ENCODE data around the gene NPW. TPM values are rescaled to one million over a fixed set of nuclear protein-coding genes. Genes with fewer than 3 reads are reported as not detected.

The NPW gene
- total RNA-seq, 3 donors from 2014 or later: not detected

DNA sequence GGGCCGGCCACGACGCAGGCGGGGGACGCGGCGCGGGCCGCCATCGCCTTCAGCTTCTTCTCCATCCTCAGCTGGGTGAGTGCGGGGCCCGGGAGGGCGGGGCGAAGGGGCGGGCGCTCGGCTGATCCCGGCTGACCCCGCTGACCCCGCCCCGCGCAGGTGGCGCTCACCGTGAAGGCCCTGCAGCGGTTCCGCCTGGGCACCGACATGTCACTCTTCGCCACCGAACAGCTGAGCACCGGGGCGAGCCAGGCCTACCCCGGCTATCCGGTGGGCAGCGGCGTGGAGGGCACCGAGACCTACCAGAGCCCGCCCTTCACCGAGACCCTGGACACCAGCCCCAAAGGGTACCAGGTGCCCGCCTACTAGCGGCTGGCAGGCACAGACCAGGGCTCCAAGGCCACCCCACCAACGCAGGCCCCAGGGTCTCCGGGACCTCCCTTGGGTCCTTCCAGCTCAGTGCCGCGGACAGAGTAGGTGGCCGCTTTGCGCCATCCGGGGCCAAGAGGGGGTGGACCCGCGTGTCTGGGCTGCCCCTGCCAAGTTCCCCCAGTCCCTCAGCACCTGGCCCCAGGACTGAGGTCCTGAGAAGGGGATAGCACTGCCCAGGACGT is 26.8 kb upstream of the NPW start:
- intact Hi-C loops (cut with DNase I; ENCODE audit: low total_unique reads): no loop called here
- Histone ChIP-seq H3K36me3 (no peaks in the 10 kb centered on the region), H3K9me3 (no peaks in the 10 kb centered on the region), H3K27ac (peak overlapping the region; percentile 15 to 31), H3K4me3 (peak overlapping the region in 2 of 3 donors; percentile 48 to 67), H3K27me3 (peaks cover 5 to 25% of the 10 kb centered on the region in 2 donors), H3K4me1 (peaks cover 0 to 15% of the 10 kb centered on the region in 2 donors)
- TF ChIP-seq POLR2AphosphoS5 (IDR thresholded peaks at IDR 0.05): no peak
- no peak for TF ChIP-seq POLR2A (IDR thresholded peaks at IDR 0.05)
- TF ChIP-seq, protein P1, sequence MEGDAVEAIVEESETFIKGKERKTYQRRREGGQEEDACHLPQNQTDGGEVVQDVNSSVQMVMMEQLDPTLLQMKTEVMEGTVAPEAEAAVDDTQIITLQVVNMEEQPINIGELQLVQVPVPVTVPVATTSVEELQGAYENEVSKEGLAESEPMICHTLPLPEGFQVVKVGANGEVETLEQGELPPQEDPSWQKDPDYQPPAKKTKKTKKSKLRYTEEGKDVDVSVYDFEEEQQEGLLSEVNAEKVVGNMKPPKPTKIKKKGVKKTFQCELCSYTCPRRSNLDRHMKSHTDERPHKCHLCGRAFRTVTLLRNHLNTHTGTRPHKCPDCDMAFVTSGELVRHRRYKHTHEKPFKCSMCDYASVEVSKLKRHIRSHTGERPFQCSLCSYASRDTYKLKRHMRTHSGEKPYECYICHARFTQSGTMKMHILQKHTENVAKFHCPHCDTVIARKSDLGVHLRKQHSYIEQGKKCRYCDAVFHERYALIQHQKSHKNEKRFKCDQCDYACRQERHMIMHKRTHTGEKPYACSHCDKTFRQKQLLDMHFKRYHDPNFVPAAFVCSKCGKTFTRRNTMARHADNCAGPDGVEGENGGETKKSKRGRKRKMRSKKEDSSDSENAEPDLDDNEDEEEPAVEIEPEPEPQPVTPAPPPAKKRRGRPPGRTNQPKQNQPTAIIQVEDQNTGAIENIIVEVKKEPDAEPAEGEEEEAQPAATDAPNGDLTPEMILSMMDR (IDR thresholded peaks at IDR 0.05): no peak
- no peak for DNase-seq (ENCODE audit: low spot score in 2 of 2)

- no peaks in the 10 kb centered on the region for H3K9me3 ChIP-seq
- no peak for DNase-seq (ENCODE audit: low spot score in 2 of 2)
- no peak overlapping the region for H3K27ac ChIP-seq
- H3K36me3 ChIP-seq: no peaks in the 10 kb centered on the region
- H3K4me1 ChIP-seq: peaks cover 0 to 15% of the 10 kb centered on the region in 2 donors
- no peak for TF ChIP-seq POLR2AphosphoS5 (IDR thresholded peaks at IDR 0.05)
- TF ChIP-seq, protein P1 (IDR thresholded peaks at IDR 0.05): no peak
- TF ChIP-seq POLR2A (IDR thresholded peaks at IDR 0.05): no peak
- H3K27me3 ChIP-seq: peaks cover 5 to 21% of the 10 kb centered on the region in 2 donors
- no peak overlapping the region for H3K4me3 ChIP-seq
- intact Hi-C loops (cut with DNase I; ENCODE audit: low total_unique reads): no loop called here
Measured at GRCh38 chr16:1993731-1994131, 25.9 kb upstream of the NPW start.

DNA sequence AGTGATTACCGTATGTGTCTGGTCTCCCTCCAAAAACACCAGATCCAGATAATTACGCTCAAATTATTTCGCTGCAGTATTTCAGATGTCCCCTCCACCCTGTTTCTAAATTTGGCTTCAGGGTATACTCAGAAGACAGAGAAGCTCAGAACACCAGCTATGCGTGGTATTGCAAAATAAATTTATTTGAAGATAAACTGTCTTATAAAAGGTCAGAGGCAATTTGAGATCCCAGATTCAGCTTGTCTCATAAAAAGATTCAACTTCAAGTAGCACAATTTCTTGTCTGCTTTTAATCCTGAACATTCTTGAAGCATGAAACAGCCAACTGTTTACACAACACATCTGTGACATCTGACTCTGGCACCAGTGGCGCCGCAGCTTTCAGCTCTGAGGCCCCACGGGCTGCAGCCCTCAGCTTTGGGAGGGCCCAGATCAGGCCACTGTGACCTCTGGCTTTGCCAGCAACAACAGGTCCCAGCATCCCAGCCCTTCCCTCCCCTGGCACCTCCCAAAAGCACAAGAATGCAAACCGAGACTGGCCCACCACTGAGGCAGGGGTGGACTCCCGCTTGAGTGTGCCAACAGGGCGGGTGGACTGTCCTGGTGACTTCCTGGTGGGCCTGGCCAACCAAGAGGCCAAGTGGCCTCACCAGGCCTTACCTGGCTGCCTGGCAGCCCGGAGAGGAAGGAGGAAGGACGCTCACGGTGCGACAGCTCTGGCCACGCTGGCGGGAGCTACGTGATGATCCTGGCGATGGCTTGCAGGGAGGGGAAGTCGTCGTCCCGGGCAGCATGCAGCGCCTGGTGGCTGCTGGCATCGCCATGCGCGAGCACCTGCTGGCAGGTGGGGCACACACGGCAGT is 21.9 kb upstream of the NPW start:
- H3K4me3 ChIP-seq: no peak overlapping the region
- H3K9me3 ChIP-seq: no peaks in the 10 kb centered on the region
- H3K4me1 ChIP-seq: no peaks in the 10 kb centered on the region
- H3K27ac ChIP-seq: peak overlapping the region in 1 of 2 donors; percentile 12
- no peak for DNase-seq (ENCODE audit: low spot score in 2 of 2)
- intact Hi-C loops (cut with DNase I; ENCODE audit: low total_unique reads): no loop called here
- TF ChIP-seq, protein P1 (IDR thresholded peaks at IDR 0.05): no peak
- TF ChIP-seq POLR2AphosphoS5 (IDR thresholded peaks at IDR 0.05) (no peak), POLR2A (IDR thresholded peaks at IDR 0.05) (no peak)
- no peaks in the 10 kb centered on the region for H3K27me3 ChIP-seq
- peaks cover 12% of the 10 kb centered on the region for H3K36me3 ChIP-seq

DNA sequence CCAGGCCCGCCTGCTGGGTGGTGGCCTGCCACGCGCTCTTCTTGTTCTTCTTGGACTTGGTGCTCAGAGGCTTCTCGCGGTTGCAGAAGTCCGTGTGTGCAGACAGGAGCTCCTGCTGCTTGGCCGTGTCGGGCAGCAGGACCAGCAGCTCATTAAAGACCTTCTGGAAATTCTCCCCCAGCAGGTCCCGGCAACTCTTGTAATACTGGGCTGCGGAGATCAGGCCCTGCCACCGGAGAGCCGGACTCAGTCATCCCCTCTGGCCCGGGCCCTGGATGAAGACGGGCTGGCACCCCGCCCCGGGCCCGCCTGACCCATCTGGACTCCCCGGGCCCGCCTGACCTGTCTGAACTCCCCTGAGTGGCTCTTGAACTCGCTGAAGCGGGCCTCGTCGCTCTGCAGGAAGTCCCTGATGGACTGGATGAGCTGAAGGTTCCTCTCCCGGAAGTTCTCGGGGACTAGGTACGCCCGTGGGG is 21.2 kb upstream of the NPW start:
- Histone ChIP-seq H3K4me3 (no peak overlapping the region), H3K9me3 (no peaks in the 10 kb centered on the region), H3K36me3 (peaks cover 12% of the 10 kb centered on the region), H3K4me1 (no peaks in the 10 kb centered on the region), H3K27me3 (no peaks in the 10 kb centered on the region), H3K27ac (peak overlapping the region in 1 of 2 donors; percentile 12)
- intact Hi-C loops (cut with DNase I; ENCODE audit: low total_unique reads): no loop called here
- DNase-seq (ENCODE audit: low spot score in 2 of 2): no peak
- TF ChIP-seq POLR2AphosphoS5 (IDR thresholded peaks at IDR 0.05) (no peak), POLR2A (IDR thresholded peaks at IDR 0.05) (no peak)
- TF ChIP-seq, protein P1 (IDR thresholded peaks at IDR 0.05): no peak

Measured in breast epithelium (tissue), 4 donors.